DLD1 (cell line): ENCODE data around the gene ROGDI.
"Not testable (repeated sequence)": the region's sequence is repeated elsewhere in the genome, so short reads cannot be mapped to it uniquely, and the experiment has no call there.

Source experiments
- in situ Hi-C: cut with HindIII; loops from 2 replicates; pipeline ENCODE4 v1.10.0; 2017; ENCODE audit warnings: low sequenced_read_pairs

ROGDI gene

DNA sequence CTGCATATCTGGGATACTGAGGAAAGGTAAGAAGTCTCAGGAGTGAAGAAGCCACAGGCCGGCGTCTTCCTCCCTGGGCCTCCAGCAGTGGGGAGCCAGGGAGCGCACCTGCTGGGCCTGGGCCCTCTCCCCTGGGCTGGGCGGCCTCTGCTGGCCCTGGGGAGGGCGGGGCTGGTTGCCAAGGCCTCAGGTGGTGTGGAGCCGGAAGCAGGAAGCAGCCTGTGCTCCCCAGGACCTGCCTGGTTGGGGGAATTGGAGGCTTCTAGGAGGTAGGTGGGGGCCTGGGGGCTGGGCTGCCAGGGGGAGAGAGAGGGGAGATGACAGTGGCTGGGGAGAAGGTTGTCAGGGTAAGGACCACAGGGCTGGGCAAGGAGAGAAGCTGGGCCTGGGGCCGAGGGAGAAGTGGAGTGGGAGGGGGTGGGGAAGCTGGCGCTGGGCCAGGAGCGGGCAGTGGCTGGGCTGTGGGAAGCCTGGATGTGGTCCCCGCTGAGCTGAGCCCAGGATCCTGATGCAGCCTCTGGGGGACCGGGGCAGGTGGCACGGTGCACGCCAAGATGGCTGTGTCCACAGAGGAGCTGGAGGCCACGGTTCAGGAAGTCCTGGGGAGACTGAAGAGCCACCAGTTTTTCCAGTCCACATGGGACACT lies 7.1 kb downstream of the ROGDI start, which contains the start of gene SMIM22:
Gene SMIM22, plus strand, starts transcription at position 189 of the 647 bp plus-strand sequence. Its CDS starts 366 bp downstream, at position 555.
- in situ Hi-C loops, result no loop called here

DNA sequence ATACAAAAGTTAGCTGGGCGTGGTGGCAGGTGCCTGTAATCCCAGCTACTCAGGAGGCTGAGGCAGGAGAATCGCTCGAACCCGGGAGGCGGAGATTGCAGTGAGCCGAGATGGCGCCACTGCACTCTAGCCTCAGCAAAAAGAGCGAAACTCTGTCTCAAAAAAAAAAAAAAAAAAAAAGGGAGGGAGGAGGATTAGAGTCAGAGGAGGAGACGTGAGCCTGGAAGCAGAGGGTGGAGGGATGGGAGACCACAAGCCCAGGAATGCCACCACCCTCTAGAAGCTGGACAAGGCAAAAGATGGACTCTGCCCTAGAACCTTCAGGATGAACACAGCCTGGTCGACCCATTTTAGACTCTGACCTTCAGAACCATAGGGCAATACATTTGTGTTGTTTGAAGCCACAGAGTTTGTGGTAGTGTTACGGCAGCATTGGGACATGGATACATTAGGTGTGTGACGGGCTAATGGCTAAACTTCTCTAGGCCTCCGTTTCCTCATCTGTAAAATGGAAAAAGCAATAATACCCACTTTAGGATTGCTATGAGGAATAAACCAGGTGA lies 9.4 kb downstream of the ROGDI start:
- in situ Hi-C loops, result no loop called here

- in situ Hi-C loops, result no loop called here
These were observed 11.6 kb downstream of the ROGDI start for GRCh38 chr16:4790871-4791270.

DNA sequence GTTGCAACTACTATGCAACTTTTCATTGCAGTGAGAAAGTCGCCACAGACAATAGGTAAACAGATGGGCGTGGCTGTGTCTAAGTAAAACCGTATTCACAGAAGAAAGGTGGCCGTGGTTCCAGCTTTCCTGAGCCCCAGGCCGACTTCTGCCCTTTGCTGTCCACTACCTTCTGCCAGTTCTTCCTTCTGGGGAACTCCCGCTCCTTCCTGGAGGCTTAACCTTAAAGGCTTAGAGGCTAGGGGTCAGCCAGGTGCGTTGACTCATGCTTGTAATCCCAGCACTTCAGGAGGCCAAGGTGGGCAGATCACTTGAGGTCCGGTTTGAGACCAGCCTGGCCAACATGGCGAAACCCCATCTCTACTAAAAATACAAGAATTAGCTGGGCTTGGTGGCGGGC lies 12.2 kb downstream of the ROGDI start:
- in situ Hi-C loops, result no loop called here

- in situ Hi-C loops, result no loop called here
These were observed 13.5 kb downstream of the ROGDI start for GRCh38 chr16:4788910-4789309.

- in situ Hi-C loops, result no loop called here
These were observed 13.9 kb downstream of the ROGDI start for GRCh38 chr16:4788489-4788889.

GRCh38 chr16:4787627-4788482 lies 14.6 kb downstream of the ROGDI start, which contains the start of gene SEPTIN12:
Gene SEPTIN12, minus strand, starts transcription at chr16:4788345. Its CDS starts 700 bp downstream, at chr16:4787645.
- in situ Hi-C loops, result no loop called here

- in situ Hi-C loops, result no loop called here
These were observed 15.4 kb downstream of the ROGDI start for GRCh38 chr16:4787068-4787467.

DNA sequence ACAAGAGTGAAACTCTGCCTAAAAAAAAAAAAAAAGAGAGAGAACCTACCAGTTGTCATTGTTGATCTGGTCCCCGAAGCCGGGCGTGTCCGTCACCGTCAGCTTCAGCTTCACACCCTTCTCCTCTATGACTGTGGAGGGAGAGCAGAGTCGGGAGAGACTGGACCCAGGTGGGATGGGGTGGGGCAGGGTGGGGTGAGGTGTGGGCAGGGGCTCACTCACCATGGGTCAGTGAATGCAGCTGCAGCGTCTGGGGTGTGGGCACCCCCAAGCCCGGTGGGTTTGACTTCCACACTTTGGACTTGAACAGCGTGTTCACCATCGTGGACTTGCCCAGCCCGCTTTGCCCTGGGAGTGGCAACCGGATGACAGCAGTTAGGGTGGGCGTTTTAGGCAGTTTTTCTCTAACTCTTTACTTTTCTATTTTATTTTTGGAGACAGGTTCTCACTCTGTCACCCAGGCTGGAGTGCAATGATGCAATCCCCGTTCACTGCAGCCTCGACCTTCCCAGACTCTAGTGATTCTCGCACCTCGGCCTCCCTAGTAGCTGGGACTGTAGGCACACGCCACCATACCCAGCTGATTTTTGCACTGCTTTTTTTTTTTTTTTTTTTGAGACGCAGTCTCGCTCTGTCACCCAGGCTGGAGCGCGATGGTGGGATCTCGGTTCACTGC lies 16.5 kb downstream of the ROGDI start:
- in situ Hi-C loops, result no loop called here

DNA sequence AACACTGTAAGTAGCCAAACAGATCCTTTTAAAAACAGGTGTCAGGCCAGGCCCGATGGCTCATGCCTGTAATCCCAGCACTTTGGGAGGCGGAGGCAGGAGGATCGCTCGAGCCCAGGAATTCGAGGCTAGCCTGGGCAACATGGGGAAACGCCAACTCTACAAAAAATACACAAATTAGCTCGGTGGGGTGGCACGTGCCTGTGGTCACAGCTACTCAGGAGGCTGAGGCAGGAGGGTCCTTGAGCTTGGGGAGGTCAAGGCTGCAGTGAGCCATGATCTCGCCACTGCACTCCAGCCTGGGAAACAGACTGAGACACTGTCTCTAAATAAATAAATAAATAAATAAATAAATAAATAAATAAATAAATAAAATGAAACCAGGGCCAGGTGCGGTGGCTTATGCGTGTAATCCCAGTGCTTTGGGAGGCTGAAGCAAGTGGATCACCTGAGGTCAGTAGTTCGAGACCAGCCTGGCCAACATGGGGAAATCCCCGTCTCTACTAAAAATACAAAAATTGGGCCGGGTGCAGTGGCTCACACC lies 17.9 kb downstream of the ROGDI start:
- in situ Hi-C loops, result not testable (repeated sequence)

DNA sequence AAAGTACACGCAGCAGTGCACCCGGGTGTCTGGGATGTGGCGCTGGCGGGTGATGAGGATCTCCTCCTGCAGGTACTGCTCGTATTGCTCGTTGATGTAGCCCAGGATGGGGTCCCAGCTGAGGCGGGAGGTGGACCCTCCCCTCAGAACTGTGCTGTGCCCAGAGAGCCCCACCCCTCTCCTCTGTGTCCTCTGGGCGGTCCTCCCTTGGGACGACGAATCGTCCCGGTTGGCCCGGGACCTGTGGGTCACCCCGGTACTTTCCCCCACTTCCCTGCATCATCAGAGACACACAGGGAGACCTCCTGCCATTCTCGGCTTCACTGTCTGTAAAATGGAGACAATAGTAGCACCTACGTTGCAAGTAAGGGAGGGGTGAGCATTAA lies 18.5 kb downstream of the ROGDI start:
- in situ Hi-C loops, result no loop called here

- in situ Hi-C loops, result no loop called here
These were observed 19.0 kb downstream of the ROGDI start for GRCh38 chr16:4783251-4783950.

- in situ Hi-C loops, result no loop called here
These were observed 22.2 kb downstream of the ROGDI start for GRCh38 chr16:4780235-4780634.

DNA sequence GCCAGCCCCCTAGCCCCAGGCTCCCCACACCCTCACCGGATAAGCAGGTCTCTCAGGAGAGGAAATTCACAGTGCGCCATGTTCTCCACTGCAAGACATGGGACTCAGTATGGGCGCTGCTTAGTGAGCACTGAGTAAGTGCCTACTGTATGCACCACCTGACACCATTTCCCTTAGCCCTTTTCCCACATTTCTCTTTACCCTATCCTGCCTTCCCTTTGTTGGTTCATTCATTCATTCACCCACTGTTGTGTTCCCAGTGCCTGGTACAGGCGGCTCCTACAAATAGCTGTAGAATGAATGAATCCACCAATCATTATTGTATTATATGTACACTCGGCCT lies 24.4 kb downstream of the ROGDI start:
- in situ Hi-C loops, result no loop called here

GRCh38 chr16:4777339-4778049 lies 24.9 kb downstream of the ROGDI start:
- in situ Hi-C loops, result no loop called here

- in situ Hi-C loops, result no loop called here
These were observed 26.2 kb downstream of the ROGDI start for GRCh38 chr16:4776141-4776705.

DNA sequence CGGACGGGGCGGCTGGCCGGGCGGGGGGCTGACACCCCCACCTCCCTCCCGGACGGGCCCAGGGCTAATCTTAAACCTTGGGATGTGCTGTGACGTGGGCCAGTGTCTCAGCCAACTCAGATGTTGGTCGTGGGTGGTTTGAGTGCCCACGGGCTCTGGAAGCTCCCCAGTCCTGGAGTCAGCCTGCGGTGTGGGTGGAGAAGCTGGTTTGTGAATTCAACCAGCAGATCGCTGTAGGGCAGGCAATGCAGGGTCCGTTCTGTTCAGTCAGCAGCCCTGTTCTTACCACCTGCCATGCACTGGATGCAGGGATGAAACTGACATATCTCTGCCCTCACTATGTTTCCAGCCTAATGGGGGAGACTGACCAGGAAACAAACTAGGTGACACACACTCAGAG lies 27.4 kb downstream of the ROGDI start:
- in situ Hi-C loops, result no loop called here

DNA sequence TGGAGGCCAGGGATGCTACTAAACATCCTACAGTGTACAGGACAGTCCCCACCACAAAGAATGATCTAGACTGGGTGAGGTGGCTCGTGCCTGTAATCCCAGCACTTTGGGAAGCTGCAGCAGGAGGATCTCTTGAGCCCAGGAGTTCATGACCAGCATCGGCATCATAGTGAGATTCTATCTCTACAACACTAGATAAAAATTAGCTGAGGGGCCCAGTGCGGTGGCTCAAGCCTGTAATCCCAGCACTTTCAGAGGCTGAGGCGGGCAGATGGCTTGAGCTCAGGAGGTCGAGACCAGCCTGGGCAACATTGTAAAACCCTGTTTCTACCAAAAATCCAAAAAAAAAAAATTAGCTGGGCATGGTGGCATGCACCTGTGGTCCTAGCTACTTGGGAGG lies 30.1 kb downstream of the ROGDI start:
- in situ Hi-C loops, result no loop called here

- in situ Hi-C loops, result no loop called here
These were observed 30.8 kb downstream of the ROGDI start for GRCh38 chr16:4771646-4772045.

GRCh38 chr16:4769306-4769638 lies 33.2 kb downstream of the ROGDI start:
- in situ Hi-C loops, result no loop called here
